HG02642 (cell line): ENCODE measurements around the gene KPNA6.
"Not testable (repeated sequence)": the region's sequence is repeated elsewhere in the genome, so short reads cannot be mapped to it uniquely, and the experiment has no call there.

ENCODE experiments used
- ATAC-seq: cut with Tn5 transposase; IDR thresholded peaks from one replicate; pipeline ENCODE4 v1.9.1; 2021; ENCODE audit warnings: mild to moderate bottlenecking; ENCODE audit not compliant: unreplicated experiment, poor library complexity

The KPNA6 gene

DNA sequence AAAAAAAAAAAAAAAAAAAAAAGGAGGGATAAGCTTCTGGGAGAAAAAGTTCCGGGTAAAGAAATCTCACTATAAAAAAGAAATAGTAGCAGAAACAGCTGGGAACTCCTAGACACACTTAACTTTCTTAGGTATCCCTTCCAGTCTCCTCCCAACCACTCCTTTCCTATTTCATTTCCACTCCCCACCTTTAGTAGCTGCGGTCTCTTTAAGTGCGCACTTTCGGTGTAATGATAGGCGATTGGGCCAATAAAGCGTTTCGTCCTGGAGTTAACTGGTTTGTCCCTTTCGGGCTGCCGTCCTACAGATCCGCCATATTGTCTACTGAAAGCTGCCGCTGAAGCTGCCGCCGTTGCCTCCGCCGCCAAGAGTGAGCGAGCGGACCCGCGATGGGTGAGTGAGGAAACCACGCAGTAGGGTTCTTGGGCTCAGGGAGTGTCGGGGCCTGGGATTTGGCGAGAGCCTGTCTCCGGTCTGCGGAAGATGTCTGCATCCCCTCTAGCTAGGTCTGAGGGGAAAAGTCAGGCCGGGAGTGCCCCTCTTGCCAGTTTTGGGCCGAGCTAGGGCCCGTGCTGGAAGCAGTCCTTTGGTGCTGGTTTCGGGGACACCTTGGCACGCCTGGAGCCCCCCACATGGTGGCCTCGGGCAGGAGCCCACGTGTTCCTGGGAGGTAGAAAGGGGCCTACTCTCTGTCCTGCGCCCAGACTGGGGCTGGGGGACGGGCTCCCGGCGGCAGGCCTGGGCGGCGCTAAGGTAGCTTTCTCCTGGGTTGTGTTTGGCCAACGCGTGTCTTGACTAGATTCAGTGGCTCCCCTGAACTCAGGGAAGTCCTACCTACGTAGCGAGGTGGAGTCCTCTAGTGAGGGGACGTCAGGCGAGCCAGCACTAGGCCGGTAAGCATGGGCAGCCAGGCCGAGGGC lies at the start of gene KPNA6:
Gene KPNA6, plus strand, starts transcription at position 315 of the 920 bp plus-strand sequence. Its CDS starts 75 bp downstream, at position 390.
- peak; percentile 77 for ATAC-seq

GRCh38 chr1:32060914-32061313 lies 46.9 kb upstream of the KPNA6 start:
- no peak for ATAC-seq

DNA sequence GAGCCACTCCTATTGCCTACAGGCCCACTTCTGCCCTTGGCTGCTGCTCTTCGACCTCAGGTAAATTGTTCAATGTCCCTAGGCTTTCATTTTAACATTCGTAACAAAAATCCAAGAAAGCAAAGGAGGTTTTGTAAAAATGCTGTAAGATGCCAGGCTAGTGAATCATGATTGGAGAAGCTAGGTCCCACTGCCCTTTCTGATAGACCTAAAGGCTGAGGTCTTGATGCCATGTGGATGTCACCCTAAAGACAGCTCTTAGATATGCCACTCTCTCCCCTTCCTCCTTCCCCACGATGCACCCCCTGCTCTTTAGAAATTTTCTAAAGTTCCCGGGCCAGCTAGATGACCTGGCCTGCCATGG lies 45.0 kb upstream of the KPNA6 start:
- ATAC-seq: no peak

GRCh38 chr1:32063261-32063681 lies 44.6 kb upstream of the KPNA6 start:
- ATAC-seq: no peak

GRCh38 chr1:32065613-32066488 lies 42.0 kb upstream of the KPNA6 start:
- ATAC-seq: not testable (repeated sequence)

GRCh38 chr1:32066489-32066873 lies 41.4 kb upstream of the KPNA6 start:
- ATAC-seq: no peak

DNA sequence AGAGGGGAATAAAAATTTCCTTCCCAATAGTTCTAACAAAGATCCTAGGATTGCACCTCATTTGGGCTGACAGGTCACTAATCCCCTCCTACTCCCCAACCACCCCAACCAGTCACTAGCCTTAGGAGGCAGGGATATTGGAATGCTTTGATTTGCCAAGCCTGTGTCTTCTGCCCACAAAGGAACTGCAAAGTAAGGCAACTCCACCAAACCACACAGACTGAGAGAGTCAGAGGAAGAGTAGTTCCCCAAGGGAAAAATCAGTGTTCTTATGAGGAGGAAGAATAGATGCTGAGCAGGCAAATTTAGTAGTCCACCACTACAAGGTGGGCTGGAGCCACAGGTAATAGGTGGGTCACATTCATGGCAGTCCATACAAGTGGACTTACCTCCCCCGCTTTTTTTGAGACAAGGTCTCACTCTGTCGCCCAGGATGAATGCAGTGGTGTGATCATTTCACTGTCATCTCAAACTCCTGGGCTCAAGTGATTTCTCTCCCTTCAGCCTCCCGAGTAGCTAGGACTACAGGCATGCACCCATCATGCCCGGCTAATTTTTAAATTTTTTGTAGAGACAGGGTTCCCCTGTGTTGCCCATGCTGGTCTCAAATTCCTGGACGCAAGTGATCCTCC lies 38.8 kb upstream of the KPNA6 start:
- ATAC-seq: no peak

DNA sequence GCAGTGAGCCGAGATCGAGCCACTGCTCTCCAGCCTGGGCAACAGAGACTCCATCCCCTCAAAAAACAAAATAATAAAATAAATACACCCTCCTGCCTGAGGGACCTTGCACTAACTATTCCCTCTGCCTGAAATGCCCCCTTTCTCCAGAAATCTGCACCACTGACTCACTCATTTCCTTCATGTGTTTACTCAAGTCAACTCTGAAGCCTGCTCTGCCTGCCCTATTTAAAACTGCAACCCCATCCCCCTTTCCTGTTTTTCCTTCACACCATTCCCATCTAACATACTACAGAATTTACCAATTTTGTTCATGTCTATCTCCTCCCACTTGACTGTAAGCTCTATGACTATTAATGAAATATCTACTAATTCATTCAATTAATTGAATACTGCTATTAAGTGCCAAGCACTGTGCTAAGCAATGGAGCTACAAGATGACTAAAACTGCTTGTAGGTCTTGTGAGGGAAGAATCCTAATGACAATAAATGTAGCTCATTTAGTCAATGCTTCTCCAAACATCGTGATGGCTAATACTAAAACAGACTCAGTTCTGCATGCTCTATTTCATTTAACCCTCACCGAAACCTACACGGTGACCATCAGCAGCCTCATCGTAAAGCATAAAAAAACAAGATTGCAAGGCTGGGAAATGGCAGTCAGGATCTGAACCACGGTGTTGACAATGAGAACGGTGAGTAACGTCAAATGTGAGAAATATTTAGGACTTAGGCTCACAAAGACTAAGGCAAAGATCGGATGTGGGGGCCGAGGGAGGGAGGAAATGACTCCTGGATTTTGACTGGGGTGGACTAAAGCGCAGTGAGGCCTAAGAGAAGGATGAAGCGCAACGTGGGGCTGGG lies 35.9 kb upstream of the KPNA6 start:
- ATAC-seq: no peak

DNA sequence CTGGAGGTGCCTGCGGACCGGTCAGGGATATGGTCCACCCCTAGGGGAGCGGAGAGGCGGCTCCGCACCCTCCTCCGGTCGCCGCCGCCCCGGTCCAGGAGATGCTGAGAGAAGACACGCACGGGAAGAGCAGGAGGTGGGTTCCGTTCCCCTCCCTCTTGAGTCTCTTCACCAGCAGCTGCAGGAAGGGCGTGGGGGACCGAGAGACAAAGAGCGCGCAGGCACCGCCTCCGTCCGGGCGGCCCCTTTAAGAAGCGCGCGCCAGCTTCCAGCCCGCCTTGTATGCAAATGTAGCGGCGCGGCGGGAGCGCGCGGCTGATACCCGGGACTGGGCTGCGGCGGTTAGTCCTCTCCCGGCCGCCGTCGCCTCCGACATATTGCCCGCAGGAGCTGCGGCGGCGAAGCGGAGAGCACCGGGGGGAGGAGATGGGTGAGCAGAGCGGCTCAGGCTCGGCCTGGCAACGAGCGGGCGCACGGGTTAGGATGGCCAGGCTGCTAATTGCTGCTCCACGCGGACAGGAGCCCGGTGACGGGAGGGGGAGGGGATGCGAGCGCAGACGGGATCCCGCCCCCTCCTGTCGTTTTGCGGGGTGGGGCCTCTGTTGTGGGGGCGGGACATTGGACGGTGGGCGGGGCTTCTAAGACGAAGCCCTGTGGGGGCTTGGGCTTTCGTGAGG lies 35.1 kb upstream of the KPNA6 start, which contains the start of gene TMEM39B:
Gene TMEM39B, plus strand, starts transcription at position 318 of the 677 bp plus-strand sequence. Its CDS starts 109 bp downstream, at position 427.
- ATAC-seq: peak; percentile 88

GRCh38 chr1:32073299-32074229 lies 34.3 kb upstream of the KPNA6 start:
- no peak for ATAC-seq

DNA sequence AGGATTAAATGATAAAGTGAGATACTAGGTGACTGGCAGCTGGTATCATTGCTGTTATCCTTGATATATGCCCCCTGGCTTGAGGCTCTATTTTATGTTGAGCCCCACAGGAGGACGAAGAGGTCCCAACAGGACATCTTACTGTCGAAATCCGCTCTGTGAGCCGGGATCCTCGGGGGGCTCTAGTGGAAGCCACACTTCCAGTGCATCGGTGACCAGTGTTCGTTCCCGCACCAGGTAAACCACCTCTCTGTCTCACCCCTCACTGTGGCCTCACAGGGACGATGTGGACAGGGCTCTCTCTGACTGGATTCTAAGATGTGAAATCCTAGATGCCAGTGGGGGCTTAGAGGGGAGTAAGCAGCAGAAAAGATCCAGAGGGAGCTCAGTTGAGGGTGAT lies 33.0 kb upstream of the KPNA6 start:
- no peak for ATAC-seq

GRCh38 chr1:32077451-32077850 lies 30.4 kb upstream of the KPNA6 start:
- ATAC-seq: no peak

DNA sequence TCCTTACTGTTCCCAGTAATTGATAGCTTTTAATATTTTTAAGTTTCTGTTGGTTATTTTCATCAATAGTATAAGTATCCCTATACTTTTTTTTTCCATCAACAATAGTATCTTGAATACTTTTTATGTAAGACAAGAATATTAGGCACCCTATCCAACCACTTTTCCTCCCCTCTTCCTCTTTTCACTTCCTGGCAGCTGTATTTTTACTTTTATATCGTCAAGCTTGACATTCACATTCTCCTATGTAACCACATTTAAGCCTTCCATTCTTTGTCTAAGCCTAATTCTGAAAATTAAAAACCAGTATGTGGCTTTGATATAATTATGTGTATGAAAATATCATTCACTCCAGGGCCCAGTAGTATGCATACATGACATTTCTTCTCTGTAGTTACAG lies 25.8 kb upstream of the KPNA6 start:
- no peak for ATAC-seq

GRCh38 chr1:32086381-32086780 lies 21.5 kb upstream of the KPNA6 start:
- ATAC-seq: not testable (repeated sequence)

DNA sequence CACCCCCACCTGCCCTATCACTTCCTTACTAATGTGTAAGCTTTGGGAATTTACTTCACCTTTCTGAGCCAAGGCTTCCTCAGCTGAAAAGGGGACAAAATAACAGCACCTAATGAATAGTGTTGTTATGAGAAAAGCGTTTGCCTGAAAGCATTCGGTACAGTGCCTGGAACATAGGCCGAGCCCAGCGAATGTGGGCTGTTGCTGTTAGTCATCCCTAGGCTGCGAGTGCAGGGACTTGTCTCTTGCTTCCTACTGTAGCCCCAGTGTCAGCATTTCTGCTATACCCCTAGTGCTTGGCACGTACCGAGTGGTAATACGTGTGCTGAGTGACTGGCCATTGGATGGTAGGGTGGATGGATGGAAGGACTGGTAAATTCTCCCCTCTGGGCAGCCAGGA lies 16.7 kb upstream of the KPNA6 start:
- ATAC-seq: no peak

GRCh38 chr1:32091591-32091990 lies 16.3 kb upstream of the KPNA6 start:
- no peak for ATAC-seq

- ATAC-seq: no peak
Observed at GRCh38 chr1:32094746-32095521, 12.9 kb upstream of the KPNA6 start.
